GM12874 (cell line): Measurements from ENCODE around the gene SCLT1.

Source experiments
- TF ChIP-seq, protein P1 (sequence below): IDR thresholded peaks from 2 replicates; pipeline ENCODE4 v1.5.1; 2011; ENCODE audit warnings: low read depth, mild to moderate bottlenecking, control low read depth, low read length, moderate library complexity; ENCODE audit not compliant: insufficient read depth

Gene SCLT1

GRCh38 chr4:128954941-128955340 lies 138.4 kb downstream of the SCLT1 start:
- TF ChIP-seq, protein P1, sequence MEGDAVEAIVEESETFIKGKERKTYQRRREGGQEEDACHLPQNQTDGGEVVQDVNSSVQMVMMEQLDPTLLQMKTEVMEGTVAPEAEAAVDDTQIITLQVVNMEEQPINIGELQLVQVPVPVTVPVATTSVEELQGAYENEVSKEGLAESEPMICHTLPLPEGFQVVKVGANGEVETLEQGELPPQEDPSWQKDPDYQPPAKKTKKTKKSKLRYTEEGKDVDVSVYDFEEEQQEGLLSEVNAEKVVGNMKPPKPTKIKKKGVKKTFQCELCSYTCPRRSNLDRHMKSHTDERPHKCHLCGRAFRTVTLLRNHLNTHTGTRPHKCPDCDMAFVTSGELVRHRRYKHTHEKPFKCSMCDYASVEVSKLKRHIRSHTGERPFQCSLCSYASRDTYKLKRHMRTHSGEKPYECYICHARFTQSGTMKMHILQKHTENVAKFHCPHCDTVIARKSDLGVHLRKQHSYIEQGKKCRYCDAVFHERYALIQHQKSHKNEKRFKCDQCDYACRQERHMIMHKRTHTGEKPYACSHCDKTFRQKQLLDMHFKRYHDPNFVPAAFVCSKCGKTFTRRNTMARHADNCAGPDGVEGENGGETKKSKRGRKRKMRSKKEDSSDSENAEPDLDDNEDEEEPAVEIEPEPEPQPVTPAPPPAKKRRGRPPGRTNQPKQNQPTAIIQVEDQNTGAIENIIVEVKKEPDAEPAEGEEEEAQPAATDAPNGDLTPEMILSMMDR, result no peak

GRCh38 chr4:128951316-128951715 lies 142.0 kb downstream of the SCLT1 start:
- TF ChIP-seq, protein P1, result no peak

GRCh38 chr4:128950796-128951195 lies 142.5 kb downstream of the SCLT1 start:
- TF ChIP-seq, protein P1, result no peak

DNA sequence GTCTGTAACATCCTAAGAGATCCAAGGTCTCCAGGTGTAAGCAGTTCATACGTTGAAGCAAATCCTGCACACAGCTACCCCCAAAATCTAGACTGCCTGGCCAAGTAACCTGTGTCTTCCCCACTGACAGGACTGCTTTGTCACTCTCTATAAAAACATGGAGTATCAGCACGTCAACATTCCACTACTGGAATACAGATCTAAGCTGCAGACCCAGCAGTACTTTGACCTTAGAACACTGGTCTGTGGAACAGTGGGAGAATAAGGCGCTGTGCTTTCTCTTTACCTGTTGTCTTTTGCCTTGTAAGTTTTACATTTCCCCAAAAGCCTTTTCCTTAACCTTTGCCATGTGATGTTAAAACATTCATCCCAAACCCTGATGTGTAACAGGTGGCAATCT lies 146.4 kb downstream of the SCLT1 start:
- TF ChIP-seq, protein P1, result no peak

DNA sequence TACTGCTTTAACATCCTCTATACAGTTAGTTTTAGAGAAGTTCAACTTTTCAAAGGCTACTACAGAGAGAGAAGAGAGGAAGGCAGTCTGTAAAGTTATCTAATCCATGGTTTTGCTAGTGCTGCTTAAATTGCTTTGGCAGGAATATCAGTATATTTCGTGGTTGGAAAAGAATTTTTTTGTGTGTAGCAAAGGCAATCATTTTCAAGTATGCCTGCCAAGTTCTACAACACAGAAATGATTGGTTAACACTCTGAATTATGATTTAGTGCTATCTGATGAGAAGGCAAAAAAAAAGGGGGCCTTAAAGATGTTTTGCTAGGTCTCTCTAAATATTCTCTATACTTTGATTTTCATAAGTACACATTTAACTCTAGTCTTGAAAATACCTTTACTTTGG lies 150.7 kb downstream of the SCLT1 start:
- TF ChIP-seq, protein P1, result no peak

DNA sequence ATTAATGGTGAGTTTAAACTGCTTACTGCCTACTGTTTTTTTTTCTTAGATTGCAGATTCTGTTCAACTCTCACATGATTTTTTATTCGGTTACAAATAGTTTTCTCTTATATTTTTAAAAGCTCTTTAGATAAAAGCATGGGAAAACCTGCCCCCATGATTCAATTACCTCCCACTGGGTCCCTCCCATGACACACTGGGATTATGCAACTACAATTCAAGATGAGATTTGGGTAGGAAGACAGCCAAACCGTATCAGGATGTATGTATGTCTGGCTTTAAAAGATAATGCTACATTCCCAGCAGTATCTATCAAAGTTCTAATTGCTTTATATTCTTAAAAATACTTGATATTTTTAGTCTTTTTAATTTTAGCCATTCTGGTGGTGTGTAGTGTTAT lies 152.4 kb downstream of the SCLT1 start:
- TF ChIP-seq, protein P1, result no peak

- TF ChIP-seq, protein P1, result no peak
Measured at GRCh38 chr4:128930051-128930450, 163.3 kb downstream of the SCLT1 start.

GRCh38 chr4:128924951-128925350 lies 168.4 kb downstream of the SCLT1 start:
- TF ChIP-seq, protein P1, result no peak
